Hematopoietic multipotent progenitor cell treated with erythropoietin and hydrocortisone succinate and interleukin-3 and kit ligand, for 6 days (in vitro differentiated cells): ENCODE measurements around the gene DTNB.
"Not testable (repeated sequence)": the region's sequence is repeated elsewhere in the genome, so short reads cannot be mapped to it uniquely, and the experiment has no call there.

Source experiments
- DNase-seq: peaks from one replicate; pipeline ENCODE4 v3.0.0-alpha.2; 2015

The DTNB gene

DNA sequence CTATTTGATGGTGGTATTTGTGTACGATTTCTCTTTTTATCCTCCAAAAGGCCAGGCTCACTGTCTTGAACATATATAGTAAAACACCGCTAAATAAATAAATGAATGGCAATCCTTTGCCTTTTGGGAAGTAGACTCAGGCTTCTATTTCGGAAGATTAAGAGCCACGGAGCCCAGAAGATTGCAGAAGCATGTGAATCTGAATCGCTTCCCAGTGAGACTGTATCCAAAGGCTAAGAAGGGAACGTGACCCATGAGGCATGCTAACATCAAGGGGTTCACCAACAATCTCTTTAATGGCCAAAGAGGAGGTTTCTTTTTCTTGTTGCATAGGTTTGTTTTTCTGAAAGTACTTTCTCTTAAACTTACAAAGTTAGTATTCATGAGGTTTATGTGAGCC lies 261.6 kb downstream of the DTNB start:
- no peak for DNase-seq

DNA sequence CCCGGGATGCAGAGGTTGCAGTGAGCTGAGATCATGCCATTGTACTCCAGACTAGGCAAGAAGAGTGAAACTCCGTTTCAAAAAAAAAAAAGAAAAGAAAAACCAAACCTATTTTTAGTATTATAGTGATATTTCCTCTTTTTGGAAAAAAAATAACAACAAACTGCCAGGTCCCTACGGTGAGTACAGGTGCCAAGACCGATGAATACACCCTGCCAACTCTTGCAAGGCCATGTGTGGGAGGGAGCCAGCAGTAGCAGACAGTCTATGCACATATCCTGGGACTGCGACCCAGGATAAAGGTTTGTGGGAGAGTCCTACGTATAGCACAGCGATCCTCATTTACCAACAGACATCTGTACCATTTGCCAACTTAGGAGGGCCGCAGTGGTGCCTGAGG lies 262.1 kb downstream of the DTNB start:
- no peak for DNase-seq

DNA sequence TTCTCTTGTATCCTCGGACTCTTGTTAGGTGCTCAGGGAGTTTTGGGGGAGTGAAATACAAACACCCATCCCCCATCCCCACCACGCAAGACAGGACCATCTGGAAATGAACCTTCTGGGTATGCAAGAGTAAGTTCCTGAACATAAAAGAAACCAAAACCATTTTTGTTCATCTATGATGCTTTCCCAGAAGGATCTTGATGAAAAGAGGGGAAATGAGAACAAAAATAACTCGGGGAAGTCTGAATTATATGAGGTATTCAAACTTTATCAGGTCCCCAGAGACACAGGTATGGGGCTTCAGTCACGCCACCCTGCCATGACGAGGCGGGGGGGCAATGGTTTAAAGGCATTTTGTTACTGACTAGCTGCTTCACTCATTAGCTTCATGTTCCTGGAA lies 263.0 kb downstream of the DTNB start:
- no peak for DNase-seq

DNA sequence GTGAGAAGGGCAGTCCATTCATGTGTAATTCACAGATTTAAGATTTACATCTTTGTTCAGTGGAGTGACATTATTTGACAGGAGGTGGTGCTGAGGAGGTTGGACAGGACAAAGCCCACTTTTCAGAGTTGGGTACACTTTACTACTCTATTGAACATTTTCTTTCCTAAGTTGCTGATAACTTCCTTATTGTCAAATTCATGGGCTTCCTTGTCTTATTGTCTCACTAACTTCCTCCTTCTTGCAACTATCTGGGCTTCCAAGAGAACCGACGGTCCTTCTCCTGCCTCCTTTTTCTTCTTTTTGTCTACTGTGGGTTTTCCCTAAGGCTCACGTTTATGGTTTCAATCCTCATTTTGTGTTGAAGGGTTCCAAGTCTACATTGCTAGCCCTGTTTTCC lies 263.9 kb downstream of the DTNB start:
- DNase-seq = no peak

DNA sequence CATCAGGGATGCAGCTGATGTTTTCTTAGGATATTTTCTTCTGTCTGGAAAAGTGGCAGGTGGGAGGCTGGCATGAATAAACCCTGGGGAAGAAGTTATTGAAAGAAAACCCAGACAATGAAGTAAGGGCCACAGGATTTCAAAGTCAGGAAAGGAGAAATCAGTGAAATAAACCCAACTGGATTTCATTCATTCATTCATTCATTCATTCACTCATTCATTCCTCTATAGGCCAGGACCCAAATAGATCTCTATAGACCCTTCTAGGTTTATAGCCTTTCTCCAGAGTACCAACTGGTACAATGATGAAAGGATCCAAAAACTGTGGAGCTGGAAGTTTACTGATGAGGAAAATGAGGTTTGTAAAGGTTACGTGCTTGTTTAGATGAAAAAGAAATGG lies 264.3 kb downstream of the DTNB start:
- no peak for DNase-seq

DNA sequence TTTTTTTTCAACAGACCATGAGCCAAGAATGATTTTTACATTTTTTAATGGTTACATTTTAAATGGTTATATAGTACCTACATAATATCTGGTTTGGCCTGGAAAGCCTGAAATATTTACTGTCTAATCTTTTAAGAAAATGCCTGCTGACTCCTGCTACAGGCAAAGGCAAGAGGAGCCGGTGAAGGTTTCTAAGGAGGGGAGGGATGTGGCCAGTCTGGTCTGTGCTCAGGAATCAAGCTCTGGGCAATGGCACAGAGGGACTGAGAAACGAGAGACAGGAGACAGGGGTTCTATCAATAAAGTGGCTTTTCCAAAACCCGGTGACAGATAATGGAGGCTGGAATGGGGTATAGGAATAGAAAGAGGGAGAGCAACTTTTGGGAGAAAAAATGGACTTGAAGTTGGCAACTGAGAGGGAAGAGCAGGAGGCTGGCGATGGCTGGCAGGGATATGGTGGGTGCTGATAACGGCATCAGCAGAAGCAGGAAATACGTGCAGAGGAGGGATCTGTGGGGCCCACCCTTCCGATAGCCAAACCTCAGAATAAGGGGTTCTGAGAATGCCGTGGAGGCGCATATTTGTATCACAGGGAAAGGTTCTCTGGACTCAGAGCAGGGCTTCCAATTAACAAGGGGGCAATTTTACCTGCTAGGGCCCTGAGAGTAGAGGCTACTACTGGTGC lies 267.6 kb downstream of the DTNB start:
- DNase-seq = peak; percentile 86

DNA sequence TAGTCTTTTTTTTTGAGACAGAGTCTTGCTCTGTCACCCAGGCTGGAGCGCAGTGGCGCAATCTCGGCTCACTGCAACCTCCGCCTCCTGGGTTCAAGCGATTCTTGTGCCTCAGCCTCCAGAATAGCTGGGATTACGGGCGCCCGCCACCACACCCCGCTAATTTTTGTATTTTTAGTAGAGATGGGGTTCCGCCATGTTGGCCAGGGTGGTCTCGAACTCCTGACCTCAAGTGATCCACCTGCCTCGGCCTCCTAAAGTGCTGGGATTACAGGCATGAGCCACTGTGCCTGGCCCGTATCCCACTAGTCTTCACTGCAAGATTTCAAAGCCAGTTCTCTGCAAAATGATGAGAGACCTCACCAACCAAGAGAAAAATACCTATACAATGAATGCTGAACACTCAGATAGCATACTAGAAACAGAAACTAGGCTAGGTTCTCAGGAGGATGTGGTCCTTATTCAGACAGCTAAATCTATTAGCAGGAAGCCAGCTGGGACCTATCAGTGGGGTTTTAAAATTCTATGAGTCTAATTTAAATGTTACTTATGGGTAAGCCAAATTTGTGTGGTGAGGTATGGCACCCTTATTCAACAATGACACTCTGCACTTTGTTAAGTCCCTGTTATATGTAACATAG lies 270.1 kb downstream of the DTNB start:
- DNase-seq = not testable (repeated sequence)

DNA sequence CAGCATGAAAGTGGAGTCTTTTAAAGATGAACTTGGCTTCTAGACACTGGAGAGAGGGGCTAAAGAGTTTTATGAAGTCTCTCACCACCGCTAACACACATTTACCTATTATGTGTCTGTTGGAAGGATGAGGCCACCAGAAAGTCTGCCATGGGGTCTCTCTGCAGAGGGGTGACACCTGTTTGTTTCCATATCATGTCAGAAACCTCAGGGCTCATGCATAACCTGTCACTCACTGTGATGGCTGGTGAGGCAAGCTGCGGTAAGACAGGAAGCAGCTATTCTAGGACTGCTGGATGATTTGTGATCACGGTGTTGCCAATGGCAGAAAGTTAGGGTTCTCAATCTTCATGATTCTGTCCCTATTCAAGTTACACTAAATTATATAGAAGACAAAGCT lies 270.9 kb downstream of the DTNB start:
- no peak for DNase-seq

DNA sequence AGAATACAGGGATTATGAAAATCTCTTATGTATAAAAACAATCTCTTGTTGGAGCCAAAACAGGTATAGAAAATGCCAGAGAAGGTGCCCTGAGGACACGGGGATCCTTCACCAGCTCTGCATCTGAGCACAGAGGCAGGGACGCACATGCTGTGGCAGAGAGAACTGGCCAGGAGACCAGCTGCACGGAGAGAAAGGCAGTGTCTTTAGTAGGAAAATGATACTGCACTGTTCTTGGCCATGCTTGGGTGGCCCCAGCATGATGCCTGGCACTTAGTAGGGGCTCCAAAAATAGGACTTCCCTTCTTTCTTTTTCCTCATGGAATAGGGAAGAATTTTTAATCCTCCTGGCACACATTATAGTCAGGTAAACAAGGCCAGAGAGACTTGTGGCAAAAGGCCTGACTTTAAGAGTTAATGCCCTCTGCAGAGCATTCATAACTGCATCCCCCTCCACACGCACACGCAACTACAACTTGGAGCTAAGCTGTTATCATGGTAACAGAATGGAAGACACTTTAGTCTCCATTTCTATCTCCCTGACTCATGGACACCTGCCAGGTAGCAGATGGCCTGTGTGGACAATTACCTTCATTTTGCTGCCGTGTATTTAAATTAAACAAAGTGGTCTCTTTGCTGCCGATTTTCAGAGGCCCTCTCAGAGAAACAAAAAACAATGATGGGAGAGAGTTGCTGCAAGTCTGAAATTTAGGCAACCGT lies 271.9 kb downstream of the DTNB start:
- no peak for DNase-seq

DNA sequence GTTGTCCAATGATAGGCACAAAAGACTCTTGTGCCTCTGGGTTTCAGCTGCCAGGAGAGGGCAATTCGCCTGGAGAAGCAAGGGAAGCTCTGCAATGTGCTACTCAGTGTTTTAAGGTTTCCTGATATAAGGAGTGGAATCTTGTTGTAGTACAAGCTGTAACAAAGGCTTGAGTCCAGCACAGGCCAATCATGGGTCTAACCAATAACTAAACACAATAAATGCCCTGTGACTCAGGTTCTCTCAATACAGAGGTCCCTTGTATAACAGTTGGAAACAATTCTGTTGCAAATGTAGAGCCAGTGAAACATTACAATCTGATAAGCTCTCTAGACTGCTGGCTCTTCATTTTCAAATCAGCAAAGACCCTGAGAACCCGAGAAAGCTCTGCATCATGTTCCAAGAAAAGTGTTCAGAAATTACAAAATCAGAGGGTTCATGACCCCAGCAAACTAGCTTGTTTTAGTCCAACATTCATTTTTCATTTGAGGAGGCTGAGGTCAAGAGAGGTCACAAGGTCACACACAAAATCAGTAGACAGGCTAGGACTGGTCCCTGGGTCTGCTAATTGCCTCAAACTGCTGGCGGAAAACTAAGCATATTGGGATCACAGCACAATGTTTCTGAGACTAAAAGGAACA lies 272.7 kb downstream of the DTNB start:
- no peak for DNase-seq

DNA sequence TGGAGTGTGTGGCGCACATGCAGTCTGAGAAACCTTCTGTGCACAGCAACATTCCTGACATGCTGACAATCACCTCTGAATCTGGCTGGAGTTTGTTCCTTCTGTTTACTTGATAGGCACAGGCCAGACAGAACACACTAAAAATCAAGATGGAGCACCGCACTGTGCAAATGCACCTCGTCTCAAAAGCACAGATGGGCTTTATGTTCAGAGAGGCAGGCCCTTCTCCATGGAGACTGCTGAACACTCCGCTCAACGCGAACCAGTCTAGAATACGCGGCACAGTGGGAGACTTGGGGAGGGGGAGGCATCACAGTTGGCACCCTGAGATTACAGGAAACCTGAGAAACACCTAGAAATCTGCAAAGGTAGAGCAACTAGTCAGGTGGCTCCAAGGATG lies 273.2 kb downstream of the DTNB start:
- no peak for DNase-seq

DNA sequence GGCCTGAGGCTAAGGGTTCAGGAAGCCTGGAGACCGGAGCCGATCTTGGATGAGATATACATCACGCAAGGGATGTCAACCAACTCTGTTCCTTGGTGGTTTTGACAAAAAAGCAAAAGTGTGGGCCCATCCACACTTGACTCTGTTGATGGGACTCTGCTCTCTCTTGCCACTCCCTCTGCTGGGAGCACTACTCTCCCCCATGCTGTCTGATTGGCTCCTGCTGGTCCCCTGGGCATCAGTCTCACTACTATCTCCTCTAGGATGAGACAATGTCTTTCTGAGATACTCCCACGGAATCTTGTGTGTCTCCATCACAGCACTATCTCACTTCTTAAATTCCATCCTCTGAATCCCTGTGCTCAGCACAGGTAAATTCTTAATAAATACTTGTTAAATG lies 274.8 kb downstream of the DTNB start:
- DNase-seq = no peak

DNA sequence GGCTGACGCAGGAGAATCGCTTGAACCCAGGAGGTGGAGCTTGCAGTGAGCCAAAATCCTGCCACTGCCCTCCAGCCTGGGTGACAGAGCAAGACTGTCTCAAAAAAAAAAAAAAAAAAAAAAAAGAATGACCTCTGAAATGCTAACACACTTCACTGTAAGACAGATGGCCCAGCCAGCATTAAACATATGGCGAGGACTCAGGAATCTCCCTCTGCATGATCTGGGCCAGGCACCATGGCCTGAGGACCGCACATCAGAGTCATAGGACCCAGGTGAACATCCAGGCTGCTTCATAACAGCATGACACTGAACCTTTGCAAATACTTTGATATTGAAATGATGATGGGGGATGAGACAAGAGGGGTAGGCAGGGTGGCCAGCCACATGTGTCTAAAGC lies 275.6 kb downstream of the DTNB start:
- DNase-seq = no peak

DNA sequence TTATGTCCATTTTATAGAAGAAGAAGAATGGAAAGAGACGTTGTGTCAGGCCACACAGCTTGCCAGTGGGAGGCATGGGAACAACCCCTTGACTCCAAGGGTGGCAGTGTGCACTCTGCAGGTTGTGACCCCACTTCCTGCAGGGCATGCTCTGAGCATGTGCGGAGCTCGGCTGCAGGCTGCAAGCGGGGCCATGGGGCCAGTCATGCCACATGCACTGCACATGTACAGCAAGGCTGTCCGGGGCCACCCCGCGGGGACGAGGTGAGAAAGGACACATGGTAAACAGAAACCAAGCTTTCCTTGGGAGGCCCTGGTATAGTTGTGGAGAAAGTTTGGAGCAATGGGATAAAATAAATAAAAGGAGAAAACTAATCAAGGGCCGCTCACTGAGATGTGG lies 284.2 kb downstream of the DTNB start:
- no peak for DNase-seq

DNA sequence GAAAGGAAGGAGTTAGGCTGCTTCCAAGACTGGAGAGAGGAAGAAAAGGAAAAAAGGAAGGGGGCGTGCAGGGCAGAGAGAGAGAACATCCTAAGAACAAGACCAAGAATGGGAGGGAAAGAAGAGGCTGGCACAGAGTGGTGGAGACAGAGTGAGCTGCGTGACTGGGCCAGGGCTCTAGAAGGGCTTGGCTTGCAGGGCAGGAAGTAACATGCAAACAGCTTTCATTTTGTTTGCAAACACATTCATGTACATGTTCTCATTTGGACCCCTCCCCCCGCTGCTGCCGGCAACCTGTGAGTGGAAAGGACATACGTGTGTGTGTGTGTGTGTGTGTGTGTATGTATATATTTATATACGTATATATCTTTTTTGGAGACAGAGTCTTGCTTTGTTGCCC lies 284.9 kb downstream of the DTNB start:
- DNase-seq = no peak

DNA sequence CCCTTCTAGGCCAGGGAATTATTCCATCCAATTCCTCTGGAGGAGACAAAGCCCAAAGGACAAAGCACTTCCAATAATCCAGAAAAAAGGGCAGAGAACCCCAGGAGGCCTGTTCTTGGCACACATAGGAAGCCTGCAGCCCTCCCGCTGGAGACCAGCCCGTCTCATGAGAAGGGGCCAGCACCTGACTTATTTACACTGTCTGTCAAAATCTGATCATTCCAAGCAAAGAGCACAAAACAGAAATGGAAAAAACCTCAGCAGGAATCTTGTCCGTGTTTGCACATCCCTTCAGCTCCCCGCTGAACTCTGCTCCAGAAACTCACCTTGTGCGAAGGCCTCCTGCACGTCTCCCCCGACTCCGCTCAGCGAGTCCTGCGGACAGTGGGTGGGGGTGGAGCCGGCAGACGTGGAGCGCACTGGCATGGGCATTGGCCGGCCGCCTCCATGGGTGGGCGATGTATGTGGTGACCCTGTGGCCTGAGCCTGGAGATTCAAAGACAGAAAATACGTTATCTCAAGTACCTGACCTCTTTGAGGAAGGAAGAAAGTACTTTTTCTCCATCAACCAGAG lies 285.4 kb downstream of the DTNB start:
- no peak for DNase-seq

DNA sequence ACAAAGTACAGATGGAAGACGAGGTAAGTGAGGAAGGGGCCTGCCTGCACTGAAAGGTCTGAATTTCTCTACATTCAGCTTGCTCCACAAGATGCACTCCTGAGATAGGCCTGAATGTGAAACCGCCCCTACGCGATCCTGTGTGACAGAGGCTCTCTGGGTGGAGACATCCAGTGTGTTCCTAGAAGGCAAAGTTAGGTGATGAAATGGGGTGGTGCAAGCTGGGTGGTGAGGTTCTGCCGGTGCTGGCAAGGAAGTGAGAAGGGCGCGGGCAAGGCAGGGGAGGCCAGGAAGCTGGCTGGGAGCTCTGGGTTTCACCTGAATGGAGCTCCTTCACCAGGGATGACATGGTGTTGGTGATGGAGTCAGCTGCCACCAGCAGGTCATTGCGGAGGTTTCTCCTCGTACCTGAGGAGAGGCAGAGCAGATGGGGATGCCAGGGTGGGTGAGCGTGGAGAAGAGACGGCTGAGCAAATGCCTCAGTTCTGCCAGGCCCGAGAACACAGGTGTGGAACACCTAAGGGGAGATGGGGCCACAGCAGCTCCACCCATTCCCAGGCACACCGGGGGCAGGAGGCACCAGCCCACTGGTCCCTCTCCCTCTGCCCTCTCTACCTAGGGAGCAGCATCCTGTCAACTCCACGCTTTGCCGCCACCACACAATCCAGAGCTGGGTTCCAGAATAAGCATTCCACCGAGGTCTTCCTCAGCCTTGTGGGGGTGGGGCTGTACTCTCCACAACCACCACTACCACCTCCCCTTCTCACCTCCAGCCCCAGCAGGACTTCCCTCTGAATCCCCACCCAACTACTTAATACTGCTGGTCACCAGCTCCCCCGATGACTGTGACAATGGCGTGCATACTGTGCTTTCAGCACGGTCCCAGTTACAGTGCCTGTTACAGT lies 286.2 kb downstream of the DTNB start:
- DNase-seq = no peak

DNA sequence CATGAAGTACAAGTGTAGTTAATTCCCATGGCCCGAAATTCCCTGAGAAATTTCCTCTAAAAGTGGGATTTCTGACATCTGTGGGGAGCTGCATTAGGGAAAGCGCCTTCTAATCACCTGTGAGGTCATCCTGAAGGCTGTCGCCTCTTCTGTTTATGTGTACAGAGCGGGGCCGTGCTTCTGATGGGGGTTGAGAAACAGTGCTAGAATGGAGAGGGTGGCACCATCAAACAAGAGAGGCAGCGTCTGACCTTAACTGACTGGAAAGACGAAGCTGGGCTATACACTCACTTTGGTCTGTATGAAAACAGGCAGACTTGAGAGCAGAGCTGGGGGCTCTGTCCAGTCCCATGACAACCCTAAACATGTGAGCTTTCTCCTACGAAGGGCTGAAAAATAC lies 287.5 kb downstream of the DTNB start:
- DNase-seq = no peak

DNA sequence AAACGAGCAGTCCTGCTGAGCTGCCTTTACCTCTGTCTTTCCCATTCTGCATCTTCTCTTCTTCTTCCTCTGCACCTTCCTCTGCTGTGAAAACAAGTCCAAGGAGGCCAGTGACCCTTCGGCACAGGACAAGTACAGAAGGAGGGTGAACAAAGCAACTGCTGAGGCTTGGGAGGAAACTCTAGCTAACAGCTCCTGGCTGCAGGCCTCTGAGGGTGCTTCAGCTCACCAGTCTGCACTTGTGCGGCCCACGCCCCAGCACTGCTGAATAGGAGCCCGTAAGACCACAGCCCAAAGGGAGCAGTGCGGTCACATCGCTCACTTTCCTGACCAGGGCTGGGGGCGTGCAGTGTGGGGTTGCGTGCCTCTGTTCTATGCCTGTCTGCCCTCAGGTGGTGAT lies 289.6 kb downstream of the DTNB start:
- no peak for DNase-seq

DNA sequence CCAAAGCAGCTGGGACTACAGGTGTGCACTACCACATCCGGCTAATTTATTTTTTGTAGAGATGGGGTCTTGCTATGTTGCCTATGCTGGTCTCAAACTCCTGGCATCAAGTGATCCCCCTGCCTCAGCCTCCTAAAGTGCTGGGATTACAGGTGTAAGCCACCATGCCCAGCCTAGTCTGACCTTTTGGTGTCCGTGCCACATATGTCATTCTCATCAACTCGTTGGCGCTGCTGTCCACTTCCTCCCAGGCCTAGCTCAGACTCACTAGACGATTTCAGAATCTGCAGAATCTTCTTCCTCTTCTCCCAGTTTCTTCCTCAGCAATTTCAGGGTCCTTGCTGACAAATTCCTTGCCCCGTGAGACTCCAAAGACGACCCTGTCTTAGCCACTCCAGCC lies 291.9 kb downstream of the DTNB start:
- no peak for DNase-seq

DNA sequence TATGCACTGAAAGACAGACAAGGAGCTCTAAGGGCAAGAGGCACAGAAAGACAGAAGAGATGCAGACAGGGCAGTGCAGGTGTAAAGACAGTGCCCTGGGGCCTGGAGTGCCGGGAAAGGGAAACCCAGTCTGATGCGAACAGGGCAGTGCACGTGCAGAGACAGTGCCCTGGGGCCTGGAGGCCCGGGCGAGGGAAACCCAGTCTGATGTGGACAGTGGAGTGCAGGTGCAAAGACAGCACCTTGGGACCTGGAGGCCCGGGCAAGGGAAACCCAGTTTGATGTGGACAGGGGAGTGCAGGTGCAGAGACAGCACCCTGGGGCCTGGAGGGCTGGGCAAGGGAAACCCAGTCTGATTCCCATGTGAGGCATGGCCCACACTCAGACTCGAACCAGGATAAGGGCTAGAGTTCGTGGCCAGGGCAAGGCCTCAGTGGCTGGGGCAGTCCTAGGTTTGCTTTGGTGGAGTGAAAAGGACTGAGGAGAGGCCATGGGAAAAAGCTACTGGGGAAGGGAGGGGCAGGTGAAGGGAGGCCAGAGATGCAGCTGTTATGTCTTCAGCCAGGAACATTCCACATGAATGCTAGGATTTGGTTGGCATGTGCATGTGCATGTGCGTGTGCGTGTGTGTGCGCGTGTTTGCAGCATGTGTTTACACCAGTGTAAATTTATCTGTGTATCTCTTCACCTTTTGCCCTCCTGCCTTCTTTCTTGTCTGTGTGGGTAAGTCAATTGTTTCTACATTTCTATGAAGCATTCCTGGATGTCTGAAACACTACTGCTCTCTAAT lies 292.6 kb downstream of the DTNB start:
- DNase-seq = no peak

DNA sequence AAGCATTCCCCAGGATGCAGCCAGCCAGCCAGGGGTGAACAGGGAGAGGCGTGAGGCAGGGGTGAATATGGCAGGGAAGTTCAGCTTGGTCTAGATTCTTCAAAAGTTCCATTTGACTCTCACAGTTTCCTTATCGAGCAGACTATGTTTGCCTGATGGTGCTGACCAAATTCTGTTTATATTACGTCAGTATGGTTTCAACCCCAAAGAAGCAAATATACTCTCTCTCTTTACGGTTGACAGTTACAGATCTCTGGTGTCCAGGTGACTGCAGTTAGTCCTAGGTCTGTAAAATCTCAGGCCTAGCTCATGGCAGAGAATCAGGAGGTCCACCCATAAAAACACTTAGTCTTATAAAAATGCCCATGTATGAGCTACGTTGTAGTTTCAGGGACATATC lies 293.4 kb downstream of the DTNB start:
- DNase-seq = no peak
